Left renal cortex interstitium (tissue), 4 donors: ENCODE measurements around the gene TRERF1. TPM values are rescaled to one million over a fixed set of nuclear protein-coding genes. Genes with fewer than 3 reads are reported as not detected.

Experiments
- DNase-seq, 4 donors: peaks; one replicate each; pipeline ENCODE4 v3.0.0-alpha.2; 2013; ENCODE audit warnings: low read depth in 4 of 4, low spot score in 2 of 4, missing footprints in 1 of 4
- polyA plus RNA-seq, 4 donors: library from polyadenylated mRNA; unstranded; fragments of 120-200 nt; gene quantifications; one replicate each; pipeline ENCODE4 v1.2.1, GENCODE V29; 2013; ENCODE audit not compliant: insufficient read length in 4 of 4

Gene TRERF1
- polyA plus RNA-seq, 4 donors = 14.1 to 18.4 (median 16.0) TPM

DNA sequence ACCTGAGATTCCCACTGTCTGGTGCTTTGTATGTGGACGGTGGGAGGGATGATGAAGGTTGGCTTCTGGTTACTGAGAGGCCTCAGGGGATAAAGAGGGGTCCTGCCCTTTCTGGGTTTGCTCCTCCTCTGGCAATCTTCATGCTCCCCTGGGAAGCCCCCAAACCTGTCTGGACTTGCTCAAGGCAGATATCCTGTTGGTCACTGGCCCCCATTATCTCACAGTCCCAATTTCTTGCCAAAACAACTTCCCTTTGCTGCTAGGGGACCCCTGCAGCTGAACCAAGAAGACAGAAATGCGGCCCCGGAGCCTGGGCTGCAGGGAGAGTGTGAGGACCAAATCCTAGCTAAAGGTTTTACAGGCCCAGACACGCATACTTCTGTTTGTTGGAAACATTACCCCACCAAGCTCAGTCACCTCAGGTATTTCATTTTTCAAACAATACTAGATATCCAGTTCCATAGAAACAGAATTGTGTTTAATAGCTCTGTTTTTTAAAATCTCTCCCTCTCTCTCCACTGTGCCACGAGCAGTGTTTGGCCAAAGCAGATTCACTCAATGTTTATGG, 170.7 kb downstream of the TRERF1 start:
- no peak for DNase-seq

DNA sequence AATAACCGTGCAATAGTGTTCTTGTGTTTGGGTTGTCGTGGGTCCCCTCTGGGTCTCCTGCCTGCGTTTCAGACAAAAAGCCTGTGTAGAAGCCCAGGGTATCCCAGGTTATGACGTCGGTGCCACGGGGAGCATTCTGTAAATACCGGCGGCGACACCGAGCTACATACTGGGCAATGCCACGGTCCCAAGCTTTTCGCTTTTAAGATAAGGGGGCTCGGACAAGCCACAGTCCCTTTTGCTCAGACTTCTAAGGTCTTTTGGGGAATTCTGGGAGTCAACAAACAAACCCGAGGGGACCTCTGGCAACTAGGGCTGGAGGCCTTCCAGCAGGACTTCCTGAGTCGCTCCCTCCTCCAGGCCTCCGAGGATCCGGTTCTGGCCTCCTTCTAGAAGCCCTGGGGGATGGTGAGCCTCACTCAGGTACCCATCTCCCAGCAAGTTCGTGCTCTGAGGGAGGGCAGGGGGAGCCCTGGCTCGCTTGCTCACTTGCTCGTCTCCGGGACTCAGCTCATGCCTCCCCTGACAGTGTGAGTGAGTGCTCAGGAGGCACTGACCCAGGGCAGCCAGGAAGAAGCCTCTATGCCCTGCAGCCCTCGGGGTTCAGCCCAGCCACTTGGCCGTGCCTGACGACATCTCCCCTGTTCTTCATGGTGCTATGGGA, 171.6 kb downstream of the TRERF1 start:
- no peak for DNase-seq

- no peak for DNase-seq
Observed at GRCh38 chr6:42279144-42279781, 172.5 kb downstream of the TRERF1 start.

- no peak for DNase-seq
Observed at GRCh38 chr6:42278131-42278853, 173.4 kb downstream of the TRERF1 start.

- no peak for DNase-seq
Observed at GRCh38 chr6:42276034-42276890, 175.5 kb downstream of the TRERF1 start.

DNA sequence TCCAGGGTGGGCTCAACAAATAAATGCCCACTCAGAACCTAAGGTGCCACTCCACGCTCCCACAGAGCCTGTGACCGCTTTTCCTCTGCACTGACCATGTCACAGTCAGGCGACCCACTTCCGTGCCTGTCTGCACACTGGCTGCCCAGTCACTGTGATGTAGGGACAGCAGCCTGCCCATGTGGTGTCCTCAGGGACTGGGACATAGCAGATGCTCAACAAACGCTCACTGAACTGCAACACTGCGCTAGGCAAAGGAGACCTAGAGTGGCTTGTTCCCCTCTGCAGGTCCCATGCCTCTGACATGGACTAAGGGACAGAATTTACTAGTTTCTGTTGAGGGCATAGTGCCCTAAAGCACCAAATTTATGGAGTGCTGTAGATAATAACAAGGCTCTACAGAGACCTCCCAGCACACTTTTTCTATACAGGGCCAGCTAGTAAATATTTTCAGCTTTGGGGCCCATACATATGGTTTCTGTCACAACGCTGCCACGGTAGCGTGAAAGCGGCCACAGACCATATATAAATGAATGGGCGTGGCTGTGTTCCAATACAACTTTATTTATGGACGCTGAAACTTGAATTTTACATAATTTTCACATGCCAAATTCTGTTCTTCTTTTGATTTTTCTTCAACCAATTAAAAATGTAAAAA, 176.2 kb downstream of the TRERF1 start:
- DNase-seq = no peak

DNA sequence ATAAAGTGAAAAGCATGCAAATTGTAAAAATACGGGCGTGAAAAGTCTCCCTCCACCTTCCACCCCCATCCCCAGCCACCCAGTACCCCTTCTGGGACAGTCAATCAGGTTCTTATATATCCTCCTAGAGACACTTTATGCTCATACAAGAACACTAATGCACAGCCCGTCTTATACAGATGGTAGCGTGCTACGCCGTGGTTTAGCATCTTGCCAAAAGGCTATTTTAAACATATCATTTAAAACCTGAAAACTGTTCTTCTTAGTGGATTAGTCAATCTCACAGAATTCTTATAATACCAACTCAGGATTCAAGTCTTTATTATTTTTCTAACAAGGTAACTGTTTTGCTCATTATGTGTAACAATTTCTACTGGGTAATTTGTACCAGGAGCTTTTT, 176.8 kb downstream of the TRERF1 start:
- DNase-seq = no peak

DNA sequence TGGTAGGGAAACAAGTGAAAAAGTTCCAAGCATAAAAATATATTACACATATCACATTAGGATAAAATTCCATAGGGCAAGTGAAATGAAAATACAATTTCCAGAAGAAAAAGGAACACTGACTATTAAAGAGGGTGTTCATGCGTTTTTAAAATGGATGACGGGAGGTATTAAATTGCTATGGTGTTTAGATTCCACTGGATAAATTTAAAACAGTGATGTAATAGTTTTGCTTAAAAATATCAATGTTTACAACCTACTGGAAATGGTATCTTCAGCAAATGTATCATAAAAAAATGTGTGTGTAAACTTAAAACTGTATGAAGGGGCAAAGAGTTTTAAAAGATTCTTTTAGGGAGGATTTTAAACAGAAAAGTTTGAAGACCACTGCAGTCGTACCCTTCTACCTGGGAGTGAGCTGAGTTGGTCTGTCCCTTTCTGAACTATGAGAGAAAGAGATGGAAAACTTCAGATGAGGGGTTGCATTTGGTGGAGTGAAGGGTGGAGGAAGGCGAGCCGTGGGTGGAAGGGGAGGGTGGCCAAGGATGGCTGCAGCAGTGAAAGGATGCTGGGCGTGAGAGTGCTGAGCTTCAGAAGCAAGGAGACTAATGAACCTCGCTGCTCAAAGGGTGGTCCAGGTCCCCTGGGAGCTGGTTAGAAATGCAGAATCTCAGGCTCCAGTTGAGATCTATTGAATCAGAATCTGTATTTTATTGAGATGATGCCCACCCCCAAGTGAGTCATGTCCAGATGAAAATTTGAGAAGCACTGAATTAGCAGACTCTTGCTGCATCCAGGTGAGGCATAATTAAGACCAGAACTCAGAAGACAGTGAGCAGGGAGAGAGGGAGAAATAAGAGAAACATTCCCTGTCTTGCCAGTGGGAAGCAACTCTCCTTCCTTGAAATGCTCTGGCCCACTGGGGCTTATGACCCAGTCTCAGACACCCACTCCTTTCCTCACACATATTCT, 179.6 kb downstream of the TRERF1 start:
- DNase-seq = no peak

- no peak for DNase-seq
Observed at GRCh38 chr6:42269974-42270510, 181.7 kb downstream of the TRERF1 start.

- DNase-seq = no peak
Observed at GRCh38 chr6:42269553-42269952, 182.2 kb downstream of the TRERF1 start.

- no peak for DNase-seq
Observed at GRCh38 chr6:42268835-42269204, 182.9 kb downstream of the TRERF1 start.

DNA sequence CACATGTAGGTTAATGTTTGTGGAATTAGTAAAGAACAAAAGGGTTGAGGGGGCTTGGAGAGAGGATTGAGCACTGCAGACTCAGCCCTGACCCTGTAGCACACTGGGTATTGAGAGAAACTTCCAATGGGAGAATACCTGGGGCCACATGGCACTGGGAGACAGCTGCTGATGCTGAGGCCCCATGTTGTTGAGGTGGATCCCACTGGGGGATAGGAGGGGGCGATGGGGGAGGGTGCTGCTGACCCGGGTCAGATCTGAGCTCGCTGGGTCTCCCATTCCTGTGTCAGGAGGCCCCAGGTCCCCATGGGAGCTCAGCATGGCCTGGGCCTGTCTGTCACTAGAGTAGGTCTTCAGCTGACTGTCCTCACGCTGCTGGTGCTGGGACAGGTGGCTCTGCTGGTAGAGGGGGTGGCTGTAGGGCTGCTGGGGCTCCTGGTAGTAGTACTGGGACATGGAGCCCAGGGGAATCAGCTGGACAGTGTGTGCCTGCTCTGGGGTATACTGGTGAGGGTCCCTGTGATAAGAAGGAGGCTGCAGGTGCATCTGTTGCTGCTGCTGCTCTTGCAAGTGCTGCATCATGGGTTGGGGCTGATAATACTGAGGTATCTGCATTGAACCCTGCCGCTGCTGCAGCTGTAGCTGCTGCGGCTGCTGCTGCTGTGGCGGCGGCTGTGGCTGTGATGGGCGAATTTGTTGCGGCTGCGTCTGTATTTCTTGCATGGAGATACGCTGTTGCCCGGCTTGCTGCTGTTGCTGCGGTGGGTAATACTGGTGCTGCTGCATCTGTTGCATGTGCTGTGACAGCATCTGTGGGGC, 183.5 kb downstream of the TRERF1 start:
- no peak for DNase-seq

- DNase-seq = no peak
Observed at GRCh38 chr6:42266538-42266937, 185.2 kb downstream of the TRERF1 start.

DNA sequence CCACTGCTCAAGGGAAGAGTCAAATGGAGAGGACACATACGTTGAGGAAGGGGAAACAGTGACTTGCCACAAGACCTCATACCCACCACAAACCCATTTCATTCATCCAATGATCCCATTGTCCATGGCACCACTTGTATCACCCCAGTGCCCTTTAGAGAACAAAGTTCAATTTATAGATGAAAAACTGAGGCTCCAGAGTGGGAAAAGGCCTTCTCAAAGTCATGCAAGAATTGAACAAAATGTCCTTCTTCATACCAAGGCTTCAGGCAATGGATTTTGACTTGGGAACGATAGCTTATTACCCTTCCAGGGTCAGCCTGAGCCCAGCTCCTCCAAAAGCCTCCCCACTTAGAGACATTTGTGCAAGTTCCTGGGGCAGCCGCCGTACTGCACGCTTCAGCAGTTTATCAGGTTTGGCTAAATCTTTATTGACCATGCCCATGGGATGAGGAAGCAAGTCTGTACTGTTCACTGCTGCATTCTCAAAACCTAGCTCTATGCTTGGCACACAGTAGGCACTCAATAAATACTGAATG, 186.8 kb downstream of the TRERF1 start:
- DNase-seq = no peak

DNA sequence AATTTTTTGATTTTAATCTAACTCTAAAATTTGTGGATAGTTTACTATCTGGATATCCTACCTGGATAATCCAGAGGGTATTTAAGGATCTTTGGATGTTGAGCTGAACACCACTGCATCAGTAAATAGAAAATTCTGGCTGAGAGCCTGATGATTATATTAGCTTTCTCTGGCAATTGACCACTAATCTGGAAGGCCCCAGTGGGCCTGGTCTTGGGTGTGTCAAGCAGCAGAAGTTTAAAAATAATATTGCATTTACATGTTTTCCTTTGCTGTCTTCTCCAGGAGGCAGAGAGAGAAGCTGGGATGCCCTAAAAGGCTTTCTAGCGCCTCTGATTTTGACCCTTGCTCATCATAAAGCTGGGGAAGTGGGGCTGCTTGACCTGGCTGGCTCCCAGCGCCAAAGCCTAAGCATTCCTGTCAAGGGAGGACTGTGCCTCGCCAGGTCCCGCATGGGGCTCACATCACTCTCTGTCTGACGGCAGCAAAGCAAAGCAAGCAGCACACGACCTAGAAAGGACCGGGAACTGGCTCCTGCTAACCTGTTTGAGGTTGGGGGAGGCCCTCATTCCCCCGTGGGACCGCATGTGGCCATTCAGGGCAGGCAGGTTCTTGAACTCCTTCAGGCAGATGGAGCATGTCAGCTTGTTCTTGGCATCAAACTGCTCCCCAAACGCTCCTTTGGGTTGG, 187.4 kb downstream of the TRERF1 start:
- DNase-seq = no peak

DNA sequence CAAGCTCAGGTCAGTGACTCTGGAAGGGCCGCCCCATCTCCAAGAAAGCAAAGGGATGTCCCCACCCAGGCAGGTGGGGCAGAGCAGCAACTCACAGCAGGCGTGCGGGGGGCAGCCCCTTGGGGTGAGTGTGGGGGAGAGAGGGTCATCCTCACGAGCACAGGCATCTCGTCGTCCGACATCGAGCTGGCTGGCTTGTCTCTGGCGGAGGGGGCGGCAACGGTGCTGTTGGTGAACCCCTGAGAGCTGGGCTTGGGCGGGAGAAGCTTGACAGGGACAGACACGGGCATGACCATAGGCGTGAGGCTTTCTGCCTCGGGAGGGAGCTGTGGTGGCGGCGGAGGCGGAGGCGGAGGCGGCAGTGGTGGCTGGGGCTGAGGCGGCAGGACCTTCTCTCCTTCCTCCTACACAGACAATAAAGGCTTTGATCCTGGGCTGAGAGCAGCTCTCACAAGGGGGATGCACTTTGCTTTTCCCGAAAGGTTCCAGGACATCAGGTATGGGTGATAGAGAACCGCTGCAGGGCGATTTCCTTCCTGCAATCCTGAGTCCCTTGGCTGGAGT, 188.5 kb downstream of the TRERF1 start:
- DNase-seq = no peak

- no peak for DNase-seq
Observed at GRCh38 chr6:42260972-42261371, 190.8 kb downstream of the TRERF1 start.
